K562 (cell line): ENCODE data around the gene HBG1. TPM values are rescaled to one million over a fixed set of nuclear protein-coding genes. Genes with fewer than 3 reads are reported as not detected.

ENCODE experiments used
- ATF7 ChIP-seq: fragments of 450-650 bp; IDR thresholded peaks from 2 replicates; pipeline ENCODE4 v1.7.1; 2014; ENCODE audit warnings: mild to moderate bottlenecking, moderate library complexity
- FOXJ2 ChIP-seq: fragments of 200-800 bp; sonication (Bioruptor generic); IDR thresholded peaks from 2 replicates; pipeline ENCODE4 v1.6.1; 2016; ENCODE audit warnings: missing genetic modification characterization, missing compliant biosample characterization
- HES1 ChIP-seq: fragments of 450-650 bp; IDR thresholded peaks from 2 replicates; pipeline ENCODE4 v1.6.1; 2016; ENCODE audit warnings: low read depth, mild to moderate bottlenecking, moderate library complexity
- JUNB ChIP-seq: fragments of 450-650 bp; formaldehyde crosslinking; conservative IDR thresholded peaks from 2 replicates; pipeline ENCODE4 v1.4.0; 2020; ENCODE audit warnings: mild to moderate bottlenecking
- RAD21 ChIP-seq, 2 experiments: fragments of 250-450 bp in 1 of 2; fragments of 450-650 bp in 1 of 2; sonication (Bioruptor Pico) in 1 of 2; formaldehyde crosslinking in 1 of 2; IDR thresholded peaks in 1 of 2; conservative IDR thresholded peaks in 1 of 2; 2 replicates each; pipeline versions ENCODE4 v1.4.0 to v1.8.0; 2020 to 2022; ENCODE audit warnings: mild to moderate bottlenecking in 2 of 2, moderate library complexity in 1 of 2
- SP1 ChIP-seq: sonication (generic); formaldehyde crosslinking; IDR thresholded peaks from 2 replicates; pipeline ENCODE4 v1.8.1; 2022; ENCODE audit warnings: mild to moderate bottlenecking, missing genetic modification reagents
- ZBTB40 ChIP-seq, 2 experiments: fragments of 450-650 bp in 1 of 2; sonication (generic) in 1 of 2; formaldehyde crosslinking in 1 of 2; IDR thresholded peaks; 2 replicates each; pipeline versions ENCODE4 v1.7.1 to v1.9.0; 2016 to 2022; ENCODE audit warnings: inconsistent platforms in 1 of 2, mild to moderate bottlenecking in 1 of 2, missing genetic modification reagents in 1 of 2
- ZNF134 ChIP-seq: fragments of 250-450 bp; sonication (Bioruptor Pico); conservative IDR thresholded peaks from 2 replicates; pipeline ENCODE4 v1.4.0; 2020
- ZNF511 ChIP-seq: sonication (generic); formaldehyde crosslinking; IDR thresholded peaks from 2 replicates; pipeline ENCODE4 v1.8.0; 2022; ENCODE audit warnings: mild to moderate bottlenecking, missing genetic modification reagents
- ZNF830 ChIP-seq: fragments of 250-450 bp; sonication (Bioruptor Pico); IDR thresholded peaks from 2 replicates; pipeline ENCODE4 v1.5.0; 2021; ENCODE audit warnings: mild to moderate bottlenecking
- ZSCAN32 ChIP-seq: fragments of 450-650 bp; formaldehyde crosslinking; IDR thresholded peaks from 2 replicates; pipeline ENCODE4 v1.4.0; 2020; ENCODE audit warnings: mild to moderate bottlenecking, moderate library complexity
- polyA plus RNA-seq, 8 experiments: library from polyadenylated mRNA; depleted of rRNA in 4 of 8; stranded (reverse) in 5 of 8; unstranded in 3 of 8; fragments of >200 nt; fragmentation: Nextera tagmentation in 2 of 8; fragmentation: Illumina TruSeq in 1 of 8; extraction: Ambion mirVana in 2 of 8; extraction: Trizol in 1 of 8; gene quantifications; 2 replicates each; pipeline versions ENCODE4 v1.2.1 to v1.2.3, GENCODE V29; 2011 to 2014; ENCODE audit warnings: inconsistent platforms in 1 of 8, missing spikeins in 1 of 8
- total RNA-seq, 7 experiments: library from RNA; depleted of rRNA in 6 of 7; stranded (reverse); fragments of >200 nt in 6 of 7; fragmentation: Illumina TruSeq in 2 of 7; extraction: Trizol in 2 of 7; gene quantifications; 2 replicates each; pipeline versions ENCODE4 v1.2.1 to v1.2.3, GENCODE V29; 2011 to 2021; ENCODE audit warnings: low replicate concordance in 1 of 7
- TF ChIP-seq, protein P1 (sequence below): fragments of 450-650 bp; IDR thresholded peaks from 2 replicates; pipeline ENCODE4 v1.6.1; 2016; ENCODE audit warnings: borderline replicate concordance
- TF ChIP-seq, protein P2 (sequence below): sonication (generic); formaldehyde crosslinking; IDR thresholded peaks from 2 replicates; pipeline ENCODE4 v1.8.0; 2022; ENCODE audit warnings: mild to moderate bottlenecking, missing genetic modification reagents

HBG1 gene
- total and polyA plus RNA-seq, 9 of the 15 experiments (the other 6 are each of a cell fraction or from before 2014, with no cell fraction given) = 1,066 to 16,338 (median 4,898) TPM

GRCh38 chr11:5288906-5289550 is 39.4 kb upstream of the HBG1 start (continued):
- TF ChIP-seq ZBTB40 (IDR thresholded peaks at IDR 0.05) = no peak
- no peak for TF ChIP-seq ZBTB40 (CRISPR knock-in tag; IDR thresholded peaks at IDR 0.05)
- TF ChIP-seq RAD21 (CRISPR knock-in tag; conservative IDR thresholded peaks at IDR 0.05 in 1 of 2, IDR thresholded peaks at IDR 0.05 in 1 of 2) = peak; percentile 23 to 39; a peak in 3 of 4 replicates
- no peak for TF ChIP-seq ZNF511 (CRISPR knock-in tag)
- TF ChIP-seq SP1 (CRISPR knock-in tag) = no peak
- TF ChIP-seq, protein P1, sequence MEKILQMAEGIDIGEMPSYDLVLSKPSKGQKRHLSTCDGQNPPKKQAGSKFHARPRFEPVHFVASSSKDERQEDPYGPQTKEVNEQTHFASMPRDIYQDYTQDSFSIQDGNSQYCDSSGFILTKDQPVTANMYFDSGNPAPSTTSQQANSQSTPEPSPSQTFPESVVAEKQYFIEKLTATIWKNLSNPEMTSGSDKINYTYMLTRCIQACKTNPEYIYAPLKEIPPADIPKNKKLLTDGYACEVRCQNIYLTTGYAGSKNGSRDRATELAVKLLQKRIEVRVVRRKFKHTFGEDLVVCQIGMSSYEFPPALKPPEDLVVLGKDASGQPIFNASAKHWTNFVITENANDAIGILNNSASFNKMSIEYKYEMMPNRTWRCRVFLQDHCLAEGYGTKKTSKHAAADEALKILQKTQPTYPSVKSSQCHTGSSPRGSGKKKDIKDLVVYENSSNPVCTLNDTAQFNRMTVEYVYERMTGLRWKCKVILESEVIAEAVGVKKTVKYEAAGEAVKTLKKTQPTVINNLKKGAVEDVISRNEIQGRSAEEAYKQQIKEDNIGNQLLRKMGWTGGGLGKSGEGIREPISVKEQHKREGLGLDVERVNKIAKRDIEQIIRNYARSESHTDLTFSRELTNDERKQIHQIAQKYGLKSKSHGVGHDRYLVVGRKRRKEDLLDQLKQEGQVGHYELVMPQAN = no peak; the same call in 1 of the 2 replicates
- no peak for TF ChIP-seq JUNB (CRISPR knock-in tag)
- TF ChIP-seq, protein P2, sequence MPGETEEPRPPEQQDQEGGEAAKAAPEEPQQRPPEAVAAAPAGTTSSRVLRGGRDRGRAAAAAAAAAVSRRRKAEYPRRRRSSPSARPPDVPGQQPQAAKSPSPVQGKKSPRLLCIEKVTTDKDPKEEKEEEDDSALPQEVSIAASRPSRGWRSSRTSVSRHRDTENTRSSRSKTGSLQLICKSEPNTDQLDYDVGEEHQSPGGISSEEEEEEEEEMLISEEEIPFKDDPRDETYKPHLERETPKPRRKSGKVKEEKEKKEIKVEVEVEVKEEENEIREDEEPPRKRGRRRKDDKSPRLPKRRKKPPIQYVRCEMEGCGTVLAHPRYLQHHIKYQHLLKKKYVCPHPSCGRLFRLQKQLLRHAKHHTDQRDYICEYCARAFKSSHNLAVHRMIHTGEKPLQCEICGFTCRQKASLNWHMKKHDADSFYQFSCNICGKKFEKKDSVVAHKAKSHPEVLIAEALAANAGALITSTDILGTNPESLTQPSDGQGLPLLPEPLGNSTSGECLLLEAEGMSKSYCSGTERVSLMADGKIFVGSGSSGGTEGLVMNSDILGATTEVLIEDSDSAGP = no peak
- no peak for TF ChIP-seq ATF7
- no peak for TF ChIP-seq ZSCAN32 (CRISPR knock-in tag)
- TF ChIP-seq ZNF134 (CRISPR knock-in tag) = no peak
- no peak for TF ChIP-seq ZNF830 (CRISPR knock-in tag)
- TF ChIP-seq HES1 = 0 out of 2 replicates have a peak, but pooled peaks have one; percentile 12
- no peak for TF ChIP-seq FOXJ2 (tag)
